HG02610 (cell line): Measurements from ENCODE around the gene BMP6.

ENCODE experiments used
- ATAC-seq: cut with Tn5 transposase; IDR thresholded peaks from one replicate; pipeline ENCODE4 v1.9.1; 2021; ENCODE audit warnings: mild to moderate bottlenecking, moderate library complexity; ENCODE audit not compliant: unreplicated experiment

Gene BMP6

DNA sequence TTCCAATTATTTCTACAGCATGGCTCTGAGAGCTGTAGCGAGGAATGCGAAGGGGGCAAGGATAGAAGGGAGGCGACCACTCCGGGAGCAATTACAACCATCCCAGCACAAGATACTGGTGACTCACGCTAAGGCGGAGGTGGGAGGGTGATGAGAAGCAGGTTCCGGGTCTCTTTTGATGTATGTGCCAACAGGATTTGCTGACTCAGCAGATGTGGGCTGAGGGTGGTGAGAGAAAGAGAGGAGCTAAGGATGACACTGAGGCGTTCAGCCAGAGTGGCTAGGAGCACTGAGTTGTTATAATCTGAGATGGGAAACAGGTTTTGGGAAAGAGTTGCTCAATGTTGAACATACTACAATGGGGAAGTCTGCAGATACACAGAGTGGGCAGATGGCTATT lies 194.0 kb downstream of the BMP6 start:
- no peak for ATAC-seq

DNA sequence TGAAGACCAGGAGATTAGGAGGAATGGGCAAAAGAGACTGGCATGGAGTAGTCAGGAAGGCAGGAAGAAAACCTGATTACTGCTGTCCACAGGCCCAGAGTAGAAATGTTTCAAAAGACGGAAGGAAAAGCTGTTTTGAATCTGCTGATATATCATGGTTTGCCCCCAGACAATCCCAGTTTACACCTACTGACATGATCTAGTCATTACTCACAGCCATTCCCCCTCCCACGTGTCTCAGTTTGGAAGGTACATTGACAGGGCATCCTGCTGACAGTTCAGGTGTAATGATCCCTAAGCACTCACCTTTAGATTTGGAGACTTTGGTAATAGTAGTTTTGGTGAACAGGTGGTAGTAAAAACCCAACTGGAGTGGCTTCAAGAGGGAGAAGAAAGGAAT lies 194.5 kb downstream of the BMP6 start:
- no peak for ATAC-seq

DNA sequence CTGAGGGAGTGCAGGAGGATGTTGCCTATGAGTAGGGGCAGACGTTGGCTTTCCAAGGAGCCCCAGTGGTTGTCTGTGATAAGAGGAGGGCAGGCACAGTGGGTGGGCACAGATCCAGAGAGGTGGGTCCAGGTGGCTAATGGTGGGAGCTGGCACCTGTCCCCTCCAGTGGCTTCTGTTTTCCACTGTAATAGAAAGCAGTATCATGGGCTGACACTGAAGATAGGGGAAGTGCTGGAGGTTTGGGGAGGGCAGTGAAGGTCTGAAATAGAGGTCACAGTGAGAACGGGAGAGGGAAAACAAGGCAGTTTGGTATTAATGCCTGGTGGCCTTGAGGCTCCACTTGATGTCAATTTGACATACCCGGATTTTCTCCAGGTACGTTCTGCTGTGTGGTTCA lies 195.1 kb downstream of the BMP6 start:
- no peak for ATAC-seq

DNA sequence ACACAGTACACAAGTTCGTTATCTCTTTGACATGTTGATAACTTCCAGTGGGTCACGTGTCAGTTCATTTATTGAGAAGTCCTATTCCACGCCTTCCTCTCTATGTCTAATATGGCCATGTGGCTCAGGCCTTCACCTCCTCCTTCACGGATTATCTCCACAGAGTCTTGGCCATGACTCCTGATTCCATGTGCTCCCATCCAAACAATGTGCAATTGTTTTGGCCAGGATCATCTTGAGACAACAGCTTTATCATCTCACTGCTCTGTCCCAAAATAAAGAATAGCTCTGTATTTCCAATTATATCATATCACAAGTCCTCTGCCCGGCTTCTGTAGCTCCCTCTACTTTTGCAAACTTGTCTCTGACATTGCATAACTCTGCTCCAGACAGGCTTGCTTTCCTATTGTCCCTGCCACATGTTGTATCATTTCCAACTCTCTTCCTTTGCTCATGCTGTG lies 195.8 kb downstream of the BMP6 start:
- no peak for ATAC-seq

DNA sequence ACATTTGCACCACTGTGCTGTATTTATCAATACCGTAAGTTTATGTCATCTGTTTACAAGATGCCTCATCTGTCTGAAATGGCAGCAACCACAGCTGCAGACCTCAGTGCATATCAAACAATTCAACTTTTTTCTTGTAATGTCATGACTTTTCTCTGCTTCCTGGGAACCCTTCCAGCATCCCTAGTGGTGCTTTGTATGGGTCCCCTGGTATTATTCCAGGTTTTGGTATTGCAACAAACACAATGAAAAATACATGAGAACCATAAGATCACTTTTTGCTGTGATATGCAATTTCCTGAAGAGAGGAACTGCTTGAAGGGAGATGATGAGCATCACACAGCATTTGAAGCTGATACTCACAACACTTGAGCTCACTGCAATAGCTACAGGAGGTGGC lies 196.7 kb downstream of the BMP6 start:
- ATAC-seq: no peak

DNA sequence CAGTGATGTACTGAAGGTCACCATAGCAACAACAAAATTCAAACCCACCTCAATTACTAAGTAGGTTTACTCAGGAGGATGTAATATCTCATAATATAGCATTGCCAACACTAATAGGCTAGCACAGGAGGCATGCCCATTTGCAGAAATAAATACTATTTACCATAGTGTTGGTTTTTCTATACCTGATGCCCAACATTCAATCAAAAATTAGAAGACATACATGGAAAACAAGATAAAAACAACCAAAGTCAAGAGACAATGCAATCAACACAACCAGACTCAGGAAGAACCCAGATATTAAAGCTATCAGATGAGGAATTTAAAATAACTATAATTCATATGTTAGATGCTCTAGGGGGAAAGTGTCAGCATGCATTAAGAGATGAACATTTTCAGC lies 199.0 kb downstream of the BMP6 start:
- ATAC-seq: no peak
